Osteocyte (in vitro differentiated cells): ENCODE data around the gene KLRD1. TPM values are rescaled to one million over a fixed set of nuclear protein-coding genes. Genes with fewer than 3 reads are reported as not detected.
A peak's percentile ranks its signal among the peaks of the same experiment; 100 is the strongest.

Source experiments
- DNase-seq: peaks from one replicate; pipeline ENCODE4 v3.0.0; 2021; ENCODE audit warnings: mixed read lengths; ENCODE audit not compliant: unreplicated experiment; ENCODE audit errors: extremely low spot score
- H3K27ac Mint-ChIP-seq: one replicate; pipeline ENCODE4 v1.8.0; 2021; ENCODE audit warnings: mild to moderate bottlenecking, mixed read lengths; ENCODE audit not compliant: unreplicated experiment
- H3K27me3 Mint-ChIP-seq: one replicate; pipeline ENCODE4 v1.8.0; 2021; ENCODE audit warnings: mixed read lengths; ENCODE audit not compliant: unreplicated experiment
- H3K36me3 Mint-ChIP-seq: one replicate; pipeline ENCODE4 v1.8.0; 2021; ENCODE audit warnings: mixed read lengths; ENCODE audit not compliant: unreplicated experiment
- H3K4me1 Mint-ChIP-seq: one replicate; pipeline ENCODE4 v1.8.0; 2021; ENCODE audit warnings: mixed read lengths; ENCODE audit not compliant: unreplicated experiment
- H3K4me3 Mint-ChIP-seq: one replicate; pipeline ENCODE4 v1.8.0; 2021; ENCODE audit warnings: mild to moderate bottlenecking, moderate library complexity, mixed read lengths; ENCODE audit not compliant: unreplicated experiment
- H3K9me3 Mint-ChIP-seq: one replicate; pipeline ENCODE4 v1.8.0; 2021; ENCODE audit warnings: mixed read lengths; ENCODE audit not compliant: unreplicated experiment
- CTCF ChIP-seq: fragments of 200-600 bp; sonication (generic); IDR thresholded peaks from 2 replicates; pipeline ENCODE4 v1.5.0; 2021; ENCODE audit warnings: antibody characterized with exemption, mild to moderate bottlenecking, moderate library complexity
- total RNA-seq: library from RNA; stranded (reverse); gene quantifications from 2 replicates; pipeline ENCODE4 v1.2.1, GENCODE V29; 2021

KLRD1 gene
- total RNA-seq, 1 donor from 2014 or later: 0.03 TPM

- Mint-ChIP-seq H3K27me3 (no peaks in the 10 kb centered on the region), H3K27ac (no peak overlapping the region), H3K36me3 (no peaks in the 10 kb centered on the region), H3K9me3 (no peaks in the 10 kb centered on the region), H3K4me3 (peak overlapping the region; percentile 10), H3K4me1 (peaks cover 25% of the 10 kb centered on the region)
- no peak for TF ChIP-seq CTCF
- no peak for DNase-seq
Measured at GRCh38 chr12:10361622-10362021, 54.0 kb downstream of the KLRD1 start.

GRCh38 chr12:10362325-10362724 is 54.7 kb downstream of the KLRD1 start:
- Mint-ChIP-seq H3K36me3 (no peaks in the 10 kb centered on the region), H3K4me3 (no peak overlapping the region), H3K4me1 (peaks cover 31% of the 10 kb centered on the region), H3K9me3 (no peaks in the 10 kb centered on the region), H3K27me3 (no peaks in the 10 kb centered on the region), H3K27ac (no peak overlapping the region)
- no peak for DNase-seq
- TF ChIP-seq CTCF: no peak

- H3K9me3 Mint-ChIP-seq: peaks cover 1% of the 10 kb centered on the region
- H3K4me3 Mint-ChIP-seq: no peak overlapping the region
- H3K4me1 Mint-ChIP-seq: peaks cover 31% of the 10 kb centered on the region
- H3K36me3 Mint-ChIP-seq: peaks cover 2% of the 10 kb centered on the region
- TF ChIP-seq CTCF: no peak
- DNase-seq: no peak
- no peak overlapping the region for H3K27ac Mint-ChIP-seq
- H3K27me3 Mint-ChIP-seq: no peaks in the 10 kb centered on the region
Measured at GRCh38 chr12:10362828-10363657, 55.4 kb downstream of the KLRD1 start.

- Mint-ChIP-seq H3K4me3 (no peak overlapping the region), H3K9me3 (peaks cover 7% of the 10 kb centered on the region), H3K4me1 (peaks cover 33% of the 10 kb centered on the region), H3K36me3 (peaks cover 7% of the 10 kb centered on the region), H3K27ac (no peak overlapping the region), H3K27me3 (no peaks in the 10 kb centered on the region)
- no peak for TF ChIP-seq CTCF
- DNase-seq: no peak
Measured at GRCh38 chr12:10363658-10363913, 55.9 kb downstream of the KLRD1 start.

GRCh38 chr12:10363914-10364814 is 56.5 kb downstream of the KLRD1 start:
- Mint-ChIP-seq H3K9me3 (peaks cover 7% of the 10 kb centered on the region), H3K36me3 (peaks cover 7% of the 10 kb centered on the region), H3K4me3 (no peak overlapping the region), H3K27ac (no peak overlapping the region), H3K4me1 (peaks cover 30% of the 10 kb centered on the region), H3K27me3 (no peaks in the 10 kb centered on the region)
- TF ChIP-seq CTCF: no peak
- no peak for DNase-seq
